Measurements from ENCODE around the gene CBFA2T2. TPM values are rescaled to one million over a fixed set of nuclear protein-coding genes. Genes with fewer than 3 reads are reported as not detected.

The CBFA2T2 gene
- total RNA-seq, 2 experiments from 2014 or later: 6.4 to 6.7 TPM

- Mint-ChIP-seq H3K27me3 (no peaks in the 10 kb centered on the region), H3K9me3 (no peaks in the 10 kb centered on the region), H3K4me3 (no peak overlapping the region), H3K27ac (no peak overlapping the region), H3K36me3 (no peaks in the 10 kb centered on the region), H3K4me1 (peaks cover 2% of the 10 kb centered on the region)
- no peak for DNase-seq
Measured at GRCh38 chr20:33658929-33659328, 169.0 kb downstream of the CBFA2T2 start.

- no peak overlapping the region for H3K4me3 Mint-ChIP-seq
- H3K27ac Mint-ChIP-seq: no peak overlapping the region
- no peaks in the 10 kb centered on the region for H3K9me3 Mint-ChIP-seq
- H3K27me3 Mint-ChIP-seq: no peaks in the 10 kb centered on the region
- DNase-seq: no peak
- no peaks in the 10 kb centered on the region for H3K36me3 Mint-ChIP-seq
- peaks cover 5% of the 10 kb centered on the region for H3K4me1 Mint-ChIP-seq
Measured at GRCh38 chr20:33659341-33660034, 169.6 kb downstream of the CBFA2T2 start.

- Mint-ChIP-seq H3K9me3 (no peaks in the 10 kb centered on the region), H3K36me3 (no peaks in the 10 kb centered on the region), H3K4me1 (peaks cover 11% of the 10 kb centered on the region), H3K27ac (no peak overlapping the region), H3K4me3 (no peak overlapping the region), H3K27me3 (no peaks in the 10 kb centered on the region)
- no peak for DNase-seq
Measured at GRCh38 chr20:33660035-33660684, 170.3 kb downstream of the CBFA2T2 start.

GRCh38 chr20:33660685-33661058 is 170.8 kb downstream of the CBFA2T2 start:
- no peak for DNase-seq
- H3K9me3 Mint-ChIP-seq: no peaks in the 10 kb centered on the region
- H3K4me1 Mint-ChIP-seq: peaks cover 15% of the 10 kb centered on the region
- no peaks in the 10 kb centered on the region for H3K36me3 Mint-ChIP-seq
- H3K27me3 Mint-ChIP-seq: no peaks in the 10 kb centered on the region
- no peak overlapping the region for H3K27ac Mint-ChIP-seq
- no peak overlapping the region for H3K4me3 Mint-ChIP-seq

- H3K4me3 Mint-ChIP-seq: peak within 1 kb of the TSS; percentile 84
- peak within 1 kb of the TSS; percentile 83 for H3K27ac Mint-ChIP-seq
- H3K36me3 Mint-ChIP-seq: no peaks in the 10 kb centered on the region
- H3K9me3 Mint-ChIP-seq: no peaks in the 10 kb centered on the region
- H3K4me1 Mint-ChIP-seq: peaks cover 22% of the 10 kb centered on the region
- H3K27me3 Mint-ChIP-seq: no peaks in the 10 kb centered on the region
- no peak for DNase-seq
Measured at GRCh38 chr20:33662172-33662571, 172.3 kb downstream of the CBFA2T2 start, which contains the start of gene C20orf144. TSS of gene C20orf144 (plus strand) at chr20:33662327. CDS start at chr20:33662346, 19 bp downstream.

- peaks cover 5% of the 10 kb centered on the region for H3K36me3 Mint-ChIP-seq
- H3K27me3 Mint-ChIP-seq: no peaks in the 10 kb centered on the region
- H3K4me3 Mint-ChIP-seq: peak overlapping the region; percentile 84
- peak; percentile 92 for DNase-seq
- H3K9me3 Mint-ChIP-seq: no peaks in the 10 kb centered on the region
- H3K27ac Mint-ChIP-seq: peak overlapping the region; percentile 83
- peaks cover 27% of the 10 kb centered on the region for H3K4me1 Mint-ChIP-seq
Measured at GRCh38 chr20:33663161-33664084, 173.5 kb downstream of the CBFA2T2 start.

GRCh38 chr20:33664085-33664761 is 174.3 kb downstream of the CBFA2T2 start:
- Mint-ChIP-seq H3K36me3 (peaks cover 7% of the 10 kb centered on the region), H3K27me3 (no peaks in the 10 kb centered on the region), H3K4me3 (peak overlapping the region; percentile 84), H3K27ac (peak overlapping the region; percentile 76), H3K9me3 (no peaks in the 10 kb centered on the region), H3K4me1 (peaks cover 29% of the 10 kb centered on the region)
- DNase-seq: no peak

- Mint-ChIP-seq H3K27ac (peak overlapping the region; percentile 76), H3K4me3 (peak overlapping the region; percentile 84), H3K9me3 (no peaks in the 10 kb centered on the region), H3K27me3 (no peaks in the 10 kb centered on the region), H3K36me3 (peaks cover 7% of the 10 kb centered on the region), H3K4me1 (peaks cover 29% of the 10 kb centered on the region)
- DNase-seq: no peak
Measured at GRCh38 chr20:33664762-33665144, 174.9 kb downstream of the CBFA2T2 start.

- Mint-ChIP-seq H3K9me3 (no peaks in the 10 kb centered on the region), H3K27ac (peak within 1 kb of the TSS; percentile 94), H3K27me3 (no peaks in the 10 kb centered on the region), H3K4me1 (peaks cover 29% of the 10 kb centered on the region), H3K4me3 (peak within 1 kb of the TSS; percentile 92), H3K36me3 (peaks cover 7% of the 10 kb centered on the region)
- peak; percentile 90 for DNase-seq
Measured at GRCh38 chr20:33666293-33667244, 176.7 kb downstream of the CBFA2T2 start, which contains the start of gene ACTL10. TSS of gene ACTL10 (plus strand) at chr20:33666943. CDS start at chr20:33667498, 555 bp downstream.

- H3K4me1 Mint-ChIP-seq: peaks cover 29% of the 10 kb centered on the region
- H3K27me3 Mint-ChIP-seq: no peaks in the 10 kb centered on the region
- peak; percentile 70 for DNase-seq
- H3K4me3 Mint-ChIP-seq: peak overlapping the region; percentile 79
- H3K36me3 Mint-ChIP-seq: peaks cover 8% of the 10 kb centered on the region
- no peaks in the 10 kb centered on the region for H3K9me3 Mint-ChIP-seq
- H3K27ac Mint-ChIP-seq: peak overlapping the region; percentile 84
Measured at GRCh38 chr20:33667245-33667675, 177.4 kb downstream of the CBFA2T2 start.

- Mint-ChIP-seq H3K36me3 (peaks cover 8% of the 10 kb centered on the region), H3K4me3 (peak overlapping the region; percentile 79), H3K27ac (peak overlapping the region; percentile 84), H3K4me1 (peaks cover 28% of the 10 kb centered on the region), H3K9me3 (no peaks in the 10 kb centered on the region), H3K27me3 (no peaks in the 10 kb centered on the region)
- peak; percentile 87 for DNase-seq
Measured at GRCh38 chr20:33667676-33668465, 178.0 kb downstream of the CBFA2T2 start.

GRCh38 chr20:33668466-33669155 is 178.7 kb downstream of the CBFA2T2 start:
- H3K4me3 Mint-ChIP-seq: peak overlapping the region; percentile 79
- DNase-seq: no peak
- H3K36me3 Mint-ChIP-seq: peaks cover 8% of the 10 kb centered on the region
- H3K27me3 Mint-ChIP-seq: no peaks in the 10 kb centered on the region
- H3K4me1 Mint-ChIP-seq: peaks cover 34% of the 10 kb centered on the region
- peak overlapping the region; percentile 45 for H3K27ac Mint-ChIP-seq
- no peaks in the 10 kb centered on the region for H3K9me3 Mint-ChIP-seq

All from activated naive CD8-positive, alpha-beta T cell treated with anti-CD3 and anti-CD28 coated beads for 36 hours (primary cell).